Measurements from ENCODE around the gene PPARG.

GRCh38 chr3:12267376-12268030 is 21.4 kb upstream of the PPARG start:
- TF ChIP-seq EZH2phosphoT487 (IDR thresholded peaks at IDR 0.05; ENCODE audit: insufficient read depth, low read depth), result no peak
- no peak for TF ChIP-seq EZH2 (IDR thresholded peaks at IDR 0.05; ENCODE audit: insufficient read depth, poor library complexity, severe bottlenecking)
